GM19328 (cell line): Measurements from ENCODE around the gene ITGB2.

Experiments used
- ATAC-seq: cut with Tn5 transposase; IDR thresholded peaks from one replicate; pipeline ENCODE4 v1.9.1; 2021; ENCODE audit warnings: mild to moderate bottlenecking, moderate library complexity; ENCODE audit not compliant: unreplicated experiment

ITGB2 gene

DNA sequence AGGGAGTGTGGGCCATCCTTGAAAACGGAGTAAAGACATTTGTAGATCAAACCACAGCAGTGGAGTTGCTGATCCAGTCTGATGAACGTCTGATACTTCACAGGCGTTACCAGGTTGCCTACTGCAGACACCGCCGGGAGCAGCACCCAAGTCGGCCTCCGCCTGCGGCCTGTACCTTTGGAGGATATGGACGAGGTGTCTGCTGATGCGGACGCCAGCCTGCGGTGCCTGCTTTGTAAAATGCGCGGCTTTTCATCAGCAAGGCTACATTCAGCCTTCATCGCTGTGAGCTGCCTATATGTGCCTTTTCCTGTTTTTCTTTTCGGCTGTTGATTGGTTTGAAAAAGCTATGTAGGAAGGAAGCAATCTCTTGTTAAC, 35.1 kb upstream of the ITGB2 start:
- no peak for ATAC-seq

DNA sequence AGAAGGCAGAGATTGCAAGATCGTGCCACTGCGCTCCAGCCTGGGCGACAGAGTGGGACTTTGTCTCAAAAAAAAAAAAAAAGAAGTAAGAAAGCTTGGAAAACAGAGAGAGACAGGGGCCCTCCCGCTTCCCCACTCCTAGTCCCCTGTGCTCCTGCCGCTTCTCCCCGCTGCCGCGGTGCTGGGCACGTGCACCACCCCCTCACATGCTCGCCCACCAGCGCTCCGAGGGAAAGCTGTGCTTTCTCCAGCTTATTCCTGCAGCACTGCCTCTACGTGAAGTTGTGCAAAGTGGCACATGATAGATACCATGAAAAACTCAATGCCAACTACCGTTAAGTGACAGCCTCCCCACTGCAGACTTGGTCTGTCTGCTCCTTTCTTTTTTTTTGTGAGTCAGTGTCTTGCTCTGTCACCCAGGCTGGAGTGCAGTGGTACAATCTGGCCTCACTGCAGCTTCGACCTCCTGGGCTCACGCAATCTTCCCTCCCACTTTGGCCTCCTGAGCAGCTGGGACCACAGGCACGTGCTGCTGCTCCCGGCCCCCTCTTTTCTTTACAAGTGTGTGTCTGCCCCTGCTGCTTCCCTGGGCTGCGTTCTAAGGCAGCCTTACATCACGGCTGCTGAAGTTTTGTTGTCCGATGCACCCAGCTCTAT, 34.6 kb upstream of the ITGB2 start:
- no peak for ATAC-seq

DNA sequence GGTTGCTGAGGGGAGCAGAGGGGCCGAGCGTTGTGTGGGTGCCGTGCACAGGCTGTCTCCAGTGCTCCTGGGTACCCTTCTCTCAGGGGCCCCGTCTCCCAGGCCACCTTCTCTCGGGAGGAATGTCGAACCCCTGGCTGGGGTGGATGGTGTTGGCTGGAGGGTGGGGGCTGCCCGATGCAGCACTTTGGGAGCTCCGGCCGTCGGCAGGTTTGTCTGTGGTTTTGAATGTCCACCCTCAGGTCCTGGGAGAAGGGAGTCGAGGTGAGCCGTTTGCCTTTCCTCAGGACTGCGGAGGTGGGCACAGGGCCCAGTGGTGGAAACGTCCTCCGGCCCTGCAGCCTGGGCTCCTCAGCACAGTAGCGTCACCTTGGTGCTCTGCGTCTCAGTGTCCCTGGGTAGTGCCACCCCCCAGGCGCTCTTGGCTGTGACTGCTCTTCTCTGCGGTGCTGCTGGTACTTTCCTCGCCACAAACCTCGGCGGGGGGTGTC, 33.6 kb upstream of the ITGB2 start:
- ATAC-seq: no peak

- no peak for ATAC-seq
Observed at GRCh38 chr21:44953628-44954021, 32.9 kb upstream of the ITGB2 start.

GRCh38 chr21:44952929-44953627, 32.4 kb upstream of the ITGB2 start:
- no peak for ATAC-seq

- ATAC-seq: no peak
Observed at GRCh38 chr21:44952116-44952928, 31.6 kb upstream of the ITGB2 start.

- ATAC-seq: no peak
Observed at GRCh38 chr21:44951186-44951915, 30.7 kb upstream of the ITGB2 start.

GRCh38 chr21:44950351-44950750, 29.7 kb upstream of the ITGB2 start:
- no peak for ATAC-seq

DNA sequence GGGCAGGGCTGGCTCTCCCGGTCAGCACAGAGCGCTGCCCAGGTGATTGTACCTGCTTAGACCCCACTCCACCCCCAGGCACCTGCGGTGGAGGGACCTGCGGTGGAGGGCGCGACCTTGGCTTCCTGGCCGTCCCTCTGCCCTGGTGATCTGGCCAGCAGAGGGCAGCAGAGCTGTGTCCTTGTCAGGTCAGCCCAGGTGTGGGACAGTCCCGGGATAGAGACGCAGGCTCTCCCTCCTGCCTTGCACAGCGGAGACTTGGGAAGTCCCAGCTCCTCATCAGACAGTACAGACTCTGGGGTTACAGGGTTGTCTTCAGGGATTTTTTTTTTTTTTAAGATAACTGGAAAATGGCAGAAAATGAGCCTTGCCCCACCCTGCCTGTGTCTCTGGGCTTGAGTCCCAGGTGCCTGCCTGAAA, 29.1 kb upstream of the ITGB2 start:
- ATAC-seq: no peak

DNA sequence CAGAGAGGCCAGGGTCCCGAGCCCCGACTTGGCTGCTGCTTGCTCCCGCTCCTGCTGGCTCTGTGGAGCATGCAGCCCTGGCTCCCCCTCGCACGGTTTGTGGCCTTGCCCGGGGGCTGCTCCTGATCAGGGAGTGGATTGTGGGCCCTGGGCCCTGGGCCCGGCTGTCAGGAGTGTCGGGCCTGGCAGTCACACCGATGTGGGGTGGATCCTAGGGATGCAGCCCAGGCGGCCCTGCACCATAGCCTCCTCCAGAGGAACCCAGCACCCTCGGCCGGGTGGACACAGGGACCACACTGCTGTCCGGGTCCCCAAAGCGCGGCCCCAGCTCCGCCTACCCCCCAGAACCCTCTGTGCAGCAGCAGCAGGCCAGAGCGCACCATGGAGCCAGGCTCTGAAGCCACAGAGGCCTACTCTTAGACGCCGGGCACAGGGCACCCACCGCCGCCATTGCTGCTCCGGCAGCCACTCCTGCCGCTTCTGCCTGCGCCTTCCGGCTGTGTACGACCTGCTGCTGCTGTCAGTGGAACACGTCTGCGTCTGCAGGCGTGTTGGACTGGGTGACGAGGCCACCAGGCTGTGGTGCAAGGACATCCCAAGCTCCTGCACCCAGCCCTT, 28.6 kb upstream of the ITGB2 start:
- ATAC-seq: no peak

DNA sequence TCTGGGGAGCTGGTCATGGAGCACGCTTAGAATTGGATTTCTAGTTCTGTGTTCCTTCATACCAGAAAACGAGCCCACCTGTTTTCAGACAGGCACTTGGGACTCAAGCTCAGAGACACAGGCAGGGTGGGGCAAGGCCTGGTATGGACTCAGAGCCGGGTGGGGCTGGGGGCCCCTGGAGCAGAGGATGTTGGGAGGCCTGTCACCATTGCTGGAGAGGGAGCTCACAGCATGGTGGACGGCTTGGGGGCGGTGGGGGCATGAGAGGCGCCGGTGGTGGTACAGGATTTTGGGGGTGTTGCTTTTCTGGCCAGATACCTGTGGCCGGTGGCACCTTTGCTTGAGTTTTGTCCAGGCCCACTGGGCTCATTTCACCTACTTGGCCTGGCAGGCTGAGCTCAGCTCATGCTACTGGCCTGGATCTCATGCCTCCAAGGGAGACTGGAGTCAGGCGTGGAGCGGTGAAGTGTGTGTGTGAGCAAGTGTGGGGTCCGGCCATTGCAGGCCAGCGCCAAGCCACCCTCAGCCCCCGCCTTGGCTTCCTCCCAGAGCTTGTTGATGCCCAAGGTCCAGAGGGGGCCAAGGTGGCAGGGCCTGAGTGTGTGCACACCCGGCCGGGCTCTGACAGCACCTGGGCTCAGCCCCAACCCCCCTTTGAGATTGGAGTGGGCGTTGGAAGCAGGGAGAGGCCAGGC, 27.9 kb upstream of the ITGB2 start:
- ATAC-seq: no peak

DNA sequence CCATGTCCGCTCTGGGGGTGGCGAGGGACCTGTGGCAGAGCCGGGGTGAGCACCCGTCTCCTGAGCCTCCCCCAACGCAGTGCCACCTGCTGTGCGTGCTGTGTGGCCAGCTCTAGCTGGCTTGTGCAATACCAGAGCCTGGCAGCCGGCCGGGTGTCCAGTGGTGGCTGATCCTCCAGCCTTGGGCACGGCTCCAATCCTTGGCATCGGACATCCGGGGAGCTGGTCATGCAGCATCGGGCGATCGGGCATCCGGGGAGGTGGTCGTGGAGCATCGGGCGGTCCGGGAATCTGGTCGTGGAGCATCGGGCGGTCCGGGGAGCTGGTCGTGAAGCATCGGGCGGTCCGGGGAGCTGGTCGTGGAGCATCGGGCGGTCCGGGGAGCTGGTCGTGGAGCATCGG, 27.2 kb upstream of the ITGB2 start:
- ATAC-seq: no peak

DNA sequence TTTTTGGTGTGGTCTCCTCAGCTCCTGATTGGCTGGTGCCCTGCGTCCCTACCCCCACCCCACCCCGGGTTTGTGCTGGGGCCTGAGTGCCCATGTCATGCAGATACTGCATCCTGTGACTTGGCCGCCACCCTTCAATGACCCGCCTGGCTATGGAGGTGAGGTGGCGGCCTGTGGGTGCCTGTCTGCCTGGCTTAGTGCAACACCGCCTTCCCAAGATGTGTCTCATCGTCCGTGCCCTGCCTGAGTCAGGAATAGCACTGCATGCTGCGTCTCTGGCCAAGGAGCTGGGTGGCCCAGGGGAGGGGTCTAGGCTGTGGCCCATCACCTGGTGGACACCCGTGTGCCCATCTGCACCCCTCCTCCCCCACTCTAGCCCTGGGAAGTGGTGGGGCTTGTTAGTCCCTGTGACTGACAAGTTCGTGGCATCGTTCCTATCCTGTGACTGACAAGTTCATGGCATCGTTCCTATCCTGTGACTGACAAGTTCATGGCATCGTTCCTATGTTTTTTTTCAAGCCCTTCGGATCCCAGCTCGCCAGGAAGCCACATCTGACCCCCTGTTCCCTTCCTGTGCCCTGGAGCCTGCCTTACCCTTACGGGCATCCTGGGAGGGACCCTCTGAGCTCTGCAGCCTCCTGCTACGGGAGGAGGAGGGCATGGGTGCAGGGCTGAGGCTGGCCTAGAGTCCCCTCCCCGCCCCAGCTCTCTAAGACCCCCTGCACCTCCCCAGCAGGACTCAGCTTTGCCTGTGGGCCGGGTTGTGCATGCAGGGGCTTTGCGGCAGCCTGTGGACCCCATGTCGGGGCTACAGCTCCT, 26.6 kb upstream of the ITGB2 start:
- ATAC-seq: no peak

GRCh38 chr21:44946254-44947041, 25.7 kb upstream of the ITGB2 start:
- no peak for ATAC-seq

GRCh38 chr21:44944596-44944995, 23.9 kb upstream of the ITGB2 start:
- ATAC-seq: no peak

GRCh38 chr21:44943686-44944550, 23.2 kb upstream of the ITGB2 start:
- ATAC-seq: no peak

DNA sequence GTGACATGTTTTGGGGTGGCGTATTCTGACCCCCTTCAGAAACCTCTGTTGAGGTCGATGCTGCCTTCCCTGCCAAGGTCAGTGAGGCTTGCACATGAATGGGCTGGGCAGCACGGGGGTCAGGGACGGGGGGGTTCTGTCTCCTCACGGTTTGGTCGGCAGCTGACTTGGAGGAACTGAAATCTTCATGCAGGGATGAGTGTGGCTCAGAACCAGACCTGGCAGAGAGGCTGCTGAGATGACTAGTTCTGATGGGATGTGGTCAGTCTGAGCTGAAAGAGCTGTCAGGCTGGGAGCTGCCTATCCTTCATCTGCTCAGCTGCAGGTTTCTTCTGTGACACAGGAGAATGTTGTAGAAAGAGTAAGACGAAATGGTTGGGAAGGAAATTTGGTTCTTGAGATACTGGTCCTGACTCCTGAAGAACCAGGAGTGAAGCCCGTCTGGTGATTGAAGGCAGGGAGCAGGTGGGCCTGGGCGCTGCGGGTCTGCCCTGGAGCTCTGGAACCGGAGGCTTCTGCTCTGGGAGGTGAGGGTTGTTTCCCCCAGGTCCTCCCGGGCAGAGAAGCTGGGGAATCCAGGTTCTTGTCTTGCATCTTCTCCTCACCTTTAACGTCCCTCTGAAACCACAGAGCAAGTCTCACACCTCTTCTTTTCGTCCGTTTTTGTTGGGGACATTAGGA, 22.4 kb upstream of the ITGB2 start:
- no peak for ATAC-seq
